Testis (tissue), 2 donors: Measurements from ENCODE around the gene AMN.

Source experiments
- CTCF ChIP-seq, 3 experiments: fragments of 450-650 bp in 2 of 3; fragments of 200-600 bp in 1 of 3; sonication (generic) in 1 of 3; IDR thresholded peaks; one replicate each; pipeline ENCODE4 v1.5.1; 2016 to 2019; ENCODE audit warnings: antibody characterized with exemption in 3 of 3, mild to moderate bottlenecking in 2 of 3, moderate library complexity in 1 of 3
- POLR2A ChIP-seq: fragments of 450-650 bp; IDR thresholded peaks from one replicate; pipeline ENCODE4 v1.6.1; 2017; ENCODE audit warnings: antibody characterized with exemption, mild to moderate bottlenecking, moderate library complexity

GRCh38 chr14:102937331-102938175 lies 15.1 kb downstream of the AMN start:
- TF ChIP-seq CTCF (IDR thresholded peaks at IDR 0.05) = no peak
- TF ChIP-seq POLR2A = no peak
